Colonic mucosa (tissue), 4 donors: ENCODE measurements around the gene PRR15. TPM values are rescaled to one million over a fixed set of nuclear protein-coding genes. Genes with fewer than 3 reads are reported as not detected.
A peak's percentile ranks its signal among the peaks of the same experiment; 100 is the strongest.

ENCODE experiments used
- DNase-seq: peaks from one replicate; pipeline ENCODE4 v3.0.0-alpha.2; 2020
- H3K27ac ChIP-seq: fragments of 200-600 bp; one replicate; pipeline ENCODE4 v1.8.0; 2021
- H3K27me3 ChIP-seq: fragments of 200-600 bp; one replicate; pipeline ENCODE4 v1.8.0; 2021
- H3K36me3 ChIP-seq: fragments of 200-600 bp; one replicate; pipeline ENCODE4 v1.8.0; 2021
- H3K4me1 ChIP-seq: fragments of 200-600 bp; one replicate; pipeline ENCODE4 v1.8.0; 2021; ENCODE audit warnings: mild to moderate bottlenecking
- H3K4me3 ChIP-seq: fragments of 200-600 bp; one replicate; pipeline ENCODE4 v1.8.0; 2021
- H3K9ac ChIP-seq, 2 donors: one replicate each; pipeline ENCODE4 v1.7.0; 2013; ENCODE audit warnings: control low read depth in 2 of 2, low read depth in 2 of 2, low read length in 2 of 2
- H3K9me3 ChIP-seq: fragments of 200-600 bp; one replicate; pipeline ENCODE4 v1.8.0; 2021
- CTCF ChIP-seq: fragments of 200-600 bp; IDR thresholded peaks from one replicate; pipeline ENCODE4 v1.8.0; 2022; ENCODE audit warnings: antibody characterized with exemption, mild to moderate bottlenecking
- intact Hi-C: fragments of 100-400 bp; cut with DNase I; formaldehyde crosslinking; loops from one replicate; pipeline ENCODE4 v1.14.1; 2022
- total RNA-seq, 2 donors: library from RNA; stranded (reverse); fragmentation: NEBNext Ultra II Directional in 1 of 2; extraction: Animal tissue kit (Norgen Biotek cat#: 25700) in 1 of 2; gene quantifications; one replicate each; pipeline ENCODE4 v1.2.1, GENCODE V29; 2021
- donor health status: healthy.
- donor health status: DM: no; HTN: no; CAD: no.
- donor health status: DM: no; HTN: no; CAD: no.

Gene PRR15
- total RNA-seq, 2 donors from 2014 or later = 129 to 194 TPM

GRCh38 chr7:29572558-29572957, 8.9 kb downstream of the PRR15 start:
- H3K36me3 ChIP-seq = no peaks in the 10 kb centered on the region
- H3K27ac ChIP-seq = no peak overlapping the region
- no peak for TF ChIP-seq CTCF
- H3K4me1 ChIP-seq = no peaks in the 10 kb centered on the region
- no peak for DNase-seq
- no peaks in the 10 kb centered on the region for H3K27me3 ChIP-seq
- H3K9ac ChIP-seq = no peak overlapping the region
- no peak overlapping the region for H3K4me3 ChIP-seq
- intact Hi-C loops = no loop called here
- H3K9me3 ChIP-seq = no peaks in the 10 kb centered on the region

- Histone ChIP-seq H3K9me3 (no peaks in the 10 kb centered on the region), H3K27me3 (no peaks in the 10 kb centered on the region), H3K36me3 (no peaks in the 10 kb centered on the region), H3K4me3 (no peak overlapping the region), H3K9ac (no peak overlapping the region), H3K27ac (no peak overlapping the region), H3K4me1 (no peaks in the 10 kb centered on the region)
- TF ChIP-seq CTCF = no peak
- no peak for DNase-seq
- intact Hi-C loops = no loop called here
These were observed 9.9 kb downstream of the PRR15 start for GRCh38 chr7:29573567-29573966.

GRCh38 chr7:29574659-29575058, 11.0 kb downstream of the PRR15 start:
- Histone ChIP-seq H3K27ac (no peak overlapping the region), H3K4me3 (no peak overlapping the region), H3K9me3 (no peaks in the 10 kb centered on the region), H3K27me3 (no peaks in the 10 kb centered on the region), H3K4me1 (no peaks in the 10 kb centered on the region), H3K36me3 (no peaks in the 10 kb centered on the region), H3K9ac (no peak overlapping the region)
- DNase-seq = no peak
- intact Hi-C loops = no loop called here
- TF ChIP-seq CTCF = no peak

- H3K9me3 ChIP-seq = no peaks in the 10 kb centered on the region
- no peaks in the 10 kb centered on the region for H3K4me1 ChIP-seq
- DNase-seq = no peak
- no peak overlapping the region for H3K4me3 ChIP-seq
- intact Hi-C loops = no loop called here
- TF ChIP-seq CTCF = no peak
- no peaks in the 10 kb centered on the region for H3K27me3 ChIP-seq
- H3K27ac ChIP-seq = peak overlapping the region; percentile 56
- no peak overlapping the region for H3K9ac ChIP-seq
- no peaks in the 10 kb centered on the region for H3K36me3 ChIP-seq
These were observed 23.7 kb downstream of the PRR15 start for GRCh38 chr7:29587195-29587808.

- Histone ChIP-seq H3K27me3 (no peaks in the 10 kb centered on the region), H3K4me3 (no peak overlapping the region), H3K9me3 (no peaks in the 10 kb centered on the region), H3K36me3 (no peaks in the 10 kb centered on the region), H3K4me1 (peaks cover 4% of the 10 kb centered on the region), H3K27ac (peak overlapping the region; percentile 72), H3K9ac (peak overlapping the region in 1 of 2 donors; percentile 4)
- intact Hi-C loops = no loop called here
- TF ChIP-seq CTCF = no peak
- DNase-seq = peak; percentile 64
These were observed 24.6 kb downstream of the PRR15 start for GRCh38 chr7:29588212-29588611.
